B cell (primary cell): ENCODE data around the gene ARID1A. TPM values are rescaled to one million over a fixed set of nuclear protein-coding genes. Genes with fewer than 3 reads are reported as not detected.

Source experiments
- ATAC-seq: fragments of 200-7000 bp; cut with Tn5 transposase; one replicate; pipeline ENCODE4 v1.10.0; 2021; ENCODE audit warnings: low read depth, mild to moderate bottlenecking, moderate number of reproducible peaks, moderate library complexity
- CTCF ChIA-PET: fragments of 350-600 bp; sonication (Branson Sonifier 250); formaldehyde crosslinking; loops from one replicate; lab custom pipeline; 2021; ENCODE audit warnings: antibody characterized with exemption, inconsistent platforms; lab: Charles Lee
- POLR2A ChIA-PET: fragments of 350-600 bp; sonication (Branson Sonifier 250); formaldehyde crosslinking; loops from one replicate; lab custom pipeline; 2021; ENCODE audit warnings: antibody characterized with exemption; lab: Charles Lee
- DNase-seq: peaks from one replicate; pipeline ENCODE4 v3.0.0; 2013
- H2AFZ ChIP-seq: 2 replicates; pipeline ENCODE4 v1.6.1; 2012; ENCODE audit warnings: mild to moderate bottlenecking, low read depth, low read length; ENCODE audit not compliant: insufficient read depth, poor library complexity, severe bottlenecking
- H3K27ac ChIP-seq, 2 donors: 1 replicate in 1 of 2; 2 replicates in 1 of 2; pipeline ENCODE4 v1.5.1; 2012 to 2013; ENCODE audit warnings: low read length in 2 of 2, mild to moderate bottlenecking in 2 of 2, moderate library complexity in 1 of 2
- H3K27me3 ChIP-seq, 4 experiments: fragments of 200-600 bp in 1 of 4; sonication (generic) in 1 of 4; replicated peaks in 1 of 4; 1 replicate in 2 of 4; 2 replicates in 2 of 4; pipeline versions ENCODE4 v1.6.1 to v1.7.0; 2013 to 2016; ENCODE audit warnings: low read length in 3 of 4, mild to moderate bottlenecking in 2 of 4, mixed read lengths in 1 of 4, moderate library complexity in 1 of 4; ENCODE audit not compliant: insufficient read depth in 4 of 4, control insufficient read depth in 3 of 4; ENCODE audit errors: control extremely low read depth in 1 of 4
- H3K36me3 ChIP-seq, 2 experiments: replicated peaks in 1 of 2; 1 replicate in 1 of 2; 2 replicates in 1 of 2; pipeline versions ENCODE4 v1.6.1 to v1.7.1; 2013; ENCODE audit warnings: low read length in 1 of 2; ENCODE audit not compliant: insufficient read depth in 2 of 2, control insufficient read depth in 1 of 2; ENCODE audit errors: control extremely low read depth in 1 of 2, extremely low read depth in 1 of 2
- H3K4me1 ChIP-seq, 2 donors: fragments of 200-600 bp in 1 of 2; sonication (generic) in 1 of 2; 1 replicate in 1 of 2; 2 replicates in 1 of 2; pipeline versions ENCODE4 v1.5.1 to v1.6.1; 2013 to 2017; ENCODE audit warnings: low read length in 2 of 2; ENCODE audit not compliant: control insufficient read depth in 2 of 2, insufficient read depth in 2 of 2
- H3K4me2 ChIP-seq: replicated peaks from 2 replicates; pipeline ENCODE3; 2012; ENCODE audit warnings: mild to moderate bottlenecking, low read depth, low read length; ENCODE audit not compliant: poor library complexity, severe bottlenecking
- H3K4me3 ChIP-seq, 5 experiments: fragments of 200-600 bp in 1 of 5; sonication (generic) in 1 of 5; 1 replicate in 3 of 5; 2 replicates in 2 of 5; pipeline versions ENCODE4 v1.5.1 to v1.7.0; 2011 to 2016; ENCODE audit warnings: low read length in 4 of 5, mild to moderate bottlenecking in 4 of 5, low read depth in 2 of 5, control low read depth in 1 of 5, moderate library complexity in 1 of 5; ENCODE audit not compliant: insufficient read depth in 1 of 5; ENCODE audit errors: control extremely low read depth in 1 of 5, extremely low read depth in 1 of 5
- H3K79me2 ChIP-seq: fragments of 200-600 bp; sonication (generic); one replicate; pipeline ENCODE4 v1.6.0; 2016; ENCODE audit warnings: low read length; ENCODE audit not compliant: control insufficient read depth, insufficient read depth
- H3K9ac ChIP-seq: fragments of 200-600 bp; sonication (generic); 2 replicates; pipeline ENCODE4 v1.6.1; 2017; ENCODE audit warnings: mild to moderate bottlenecking, low read length, moderate library complexity
- H3K9me3 ChIP-seq, 3 donors: one replicate each; pipeline versions ENCODE4 v1.6.1 to v1.7.1; 2013; ENCODE audit warnings: low read length in 2 of 3; ENCODE audit not compliant: control insufficient read depth in 2 of 3, insufficient read depth in 1 of 3; ENCODE audit errors: control extremely low read depth in 1 of 3
- H4K20me1 ChIP-seq: 2 replicates; pipeline ENCODE4 v1.6.0; 2012; ENCODE audit warnings: mild to moderate bottlenecking, low read length; ENCODE audit not compliant: insufficient read depth, control insufficient read depth, poor library complexity, severe bottlenecking
- H3K27ac Mint-ChIP-seq: one replicate; pipeline ENCODE4 v1.8.0; 2021; ENCODE audit warnings: mixed read lengths
- H3K27me3 Mint-ChIP-seq: one replicate; pipeline ENCODE4 v1.8.0; 2021; ENCODE audit warnings: mixed read lengths
- H3K4me1 Mint-ChIP-seq: one replicate; pipeline ENCODE4 v1.8.0; 2021; ENCODE audit warnings: mixed read lengths
- H3K4me3 Mint-ChIP-seq: one replicate; pipeline ENCODE4 v1.8.0; 2021; ENCODE audit warnings: mixed read lengths
- H3K9me3 Mint-ChIP-seq: one replicate; pipeline ENCODE4 v1.8.0; 2022; ENCODE audit warnings: mixed read lengths; ENCODE audit not compliant: insufficient read depth
- CTCF ChIP-seq: fragments of 200-600 bp; IDR thresholded peaks from one replicate; pipeline ENCODE4 v1.8.0; 2022; ENCODE audit warnings: antibody characterized with exemption, mild to moderate bottlenecking
- EZH2 ChIP-seq: IDR thresholded peaks from 2 replicates; pipeline ENCODE4 v1.6.1; 2012; ENCODE audit warnings: borderline replicate concordance, low read depth, mild to moderate bottlenecking, moderate library complexity, low read length; ENCODE audit not compliant: insufficient read depth, poor library complexity, severe bottlenecking
- WGBS: methylation state at CpG from one replicate; pipeline ENCODE4 v1.1.5; 2013; ENCODE audit warnings: missing lambda C conversion rate; ENCODE audit not compliant: insufficient coverage; 5-methylcytosine and 5-hydroxymethylcytosine counted together
- intact Hi-C: fragments of 100-400 bp; cut with micrococcal nuclease; formaldehyde crosslinking; loops from one replicate; pipeline ENCODE4 v1.10.0; 2022
- polyA plus RNA-seq: library from polyadenylated mRNA; depleted of rRNA; stranded (reverse); fragments of >200 nt; gene quantifications from 2 replicates; pipeline ENCODE4 v1.2.3, GENCODE V29; 2012
- total RNA-seq, 2 donors: library from RNA; stranded (reverse); fragments of 120-200 nt in 1 of 2; gene quantifications; 1 replicate in 1 of 2; 2 replicates in 1 of 2; pipeline versions ENCODE4 v1.2.3 to v1.2.4, GENCODE V29; 2013 to 2022

ARID1A gene
- total and polyA plus RNA-seq, 2 donors (not counting 1 experiment from before 2014, with no cell fraction given), result 80.7 to 150 TPM

- Mint-ChIP-seq H3K4me3 (no peak overlapping the region), H3K4me1 (peaks cover 42% of the 10 kb centered on the region), H3K27ac (peak overlapping the region; percentile 38), H3K27me3 (no peaks in the 10 kb centered on the region), H3K9me3 (no peaks in the 10 kb centered on the region)
- ChIA-PET POLR2A (no interaction called here), CTCF (interaction anchor here (1.2 to 10.1 kb wide), 3 partner anchors 37 to 181 kb away, joined by 3 to 479 read pairs (median 130); no protein-coding TSS in a partner anchor)
- Histone ChIP-seq H2AFZ (no peak overlapping the region), H3K36me3 (peaks cover 0 to 25% of the 10 kb centered on the region in 2 experiments), H3K27ac (peak overlapping the region in 1 of 2 donors; percentile 86), H3K9me3 (no peaks in the 10 kb centered on the region), H3K4me1 (peaks cover 27 to 40% of the 10 kb centered on the region in 2 donors), H3K79me2 (peaks cover 6% of the 10 kb centered on the region), H3K27me3 (no peaks in the 10 kb centered on the region), H3K4me3 (no peak overlapping the region), H4K20me1 (peaks cover 9% of the 10 kb centered on the region), H3K4me2 (no peak overlapping the region), H3K9ac (no peak overlapping the region)
- no peak for DNase-seq
- WGBS, result 96% methylated on average over 4 of the region's 5 CpGs
- intact Hi-C loops, result no loop called here
- TF ChIP-seq EZH2 (no peak), CTCF (no peak)
- ATAC-seq, result no peak
Measured at GRCh38 chr1:26783646-26784022, 87.8 kb downstream of the ARID1A start.

- H3K36me3 ChIP-seq, result peaks cover 0 to 19% of the 10 kb centered on the region in 2 experiments
- H4K20me1 ChIP-seq, result peaks cover 9% of the 10 kb centered on the region
- no peak for DNase-seq
- 92% methylated on average over 2 of the region's 2 CpGs for WGBS
- POLR2A ChIA-PET, result interaction anchor here (2.7 to 5.8 kb wide), 2 partner anchors 86 to 92 kb away, joined by 16 to 50 read pairs; no protein-coding TSS in a partner anchor
- no peak for ATAC-seq
- no peak overlapping the region for H3K9ac ChIP-seq
- H3K4me2 ChIP-seq, result no peak overlapping the region
- CTCF ChIA-PET, result interaction anchor here (0.6 to 10.1 kb wide), 4 partner anchors 36 to 182 kb away, joined by 3 to 479 read pairs (median 67); no protein-coding TSS in a partner anchor
- H3K4me3 ChIP-seq, result no peak overlapping the region
- Mint-ChIP-seq H3K4me1 (peaks cover 45% of the 10 kb centered on the region), H3K27ac (peak overlapping the region; percentile 44), H3K9me3 (no peaks in the 10 kb centered on the region), H3K4me3 (no peak overlapping the region), H3K27me3 (no peaks in the 10 kb centered on the region)
- no peak for TF ChIP-seq CTCF
- TF ChIP-seq EZH2, result no peak
- H3K27ac ChIP-seq, result peak overlapping the region in 1 of 2 donors; percentile 86
- H2AFZ ChIP-seq, result no peak overlapping the region
- peaks cover 30 to 41% of the 10 kb centered on the region in 2 donors for H3K4me1 ChIP-seq
- H3K27me3 ChIP-seq, result no peaks in the 10 kb centered on the region
- intact Hi-C loops, result no loop called here
- H3K79me2 ChIP-seq, result peaks cover 10% of the 10 kb centered on the region
- H3K9me3 ChIP-seq, result no peaks in the 10 kb centered on the region
Measured at GRCh38 chr1:26784023-26784871, 88.4 kb downstream of the ARID1A start.
